ENCODE measurements around the gene ALDH9A1. TPM values are rescaled to one million over a fixed set of nuclear protein-coding genes. Genes with fewer than 3 reads are reported as not detected.
"Not testable (repeated sequence)": the region's sequence is repeated elsewhere in the genome, so short reads cannot be mapped to it uniquely, and the experiment has no call there.

Gene ALDH9A1
- total RNA-seq, 4 donors from 2014 or later, result 66.5 to 176 (median 131) TPM

DNA sequence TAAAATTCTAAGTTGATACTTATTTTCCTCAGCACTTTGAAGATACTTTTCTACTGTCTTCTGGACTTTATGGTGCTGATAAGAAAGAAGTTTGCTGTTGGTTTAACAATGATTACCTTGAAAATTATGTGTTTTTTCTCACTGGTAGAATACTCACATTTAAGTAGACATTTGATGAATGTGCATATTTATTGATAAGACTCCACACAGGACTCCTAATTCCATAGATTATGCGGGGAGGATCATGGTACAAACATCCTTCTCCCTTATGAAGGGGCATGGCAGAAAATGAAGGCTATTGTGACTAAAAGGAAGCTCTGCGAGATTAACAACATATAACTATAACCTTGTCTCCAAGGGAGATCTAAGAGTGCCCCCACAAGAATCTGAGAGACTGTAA lies 28.5 kb upstream of the ALDH9A1 start:
- ATAC-seq (ENCODE audit: low FRiP score) (no peak), DNase-seq (ENCODE audit: low spot score) (no peak)
- TF ChIP-seq, protein P1, sequence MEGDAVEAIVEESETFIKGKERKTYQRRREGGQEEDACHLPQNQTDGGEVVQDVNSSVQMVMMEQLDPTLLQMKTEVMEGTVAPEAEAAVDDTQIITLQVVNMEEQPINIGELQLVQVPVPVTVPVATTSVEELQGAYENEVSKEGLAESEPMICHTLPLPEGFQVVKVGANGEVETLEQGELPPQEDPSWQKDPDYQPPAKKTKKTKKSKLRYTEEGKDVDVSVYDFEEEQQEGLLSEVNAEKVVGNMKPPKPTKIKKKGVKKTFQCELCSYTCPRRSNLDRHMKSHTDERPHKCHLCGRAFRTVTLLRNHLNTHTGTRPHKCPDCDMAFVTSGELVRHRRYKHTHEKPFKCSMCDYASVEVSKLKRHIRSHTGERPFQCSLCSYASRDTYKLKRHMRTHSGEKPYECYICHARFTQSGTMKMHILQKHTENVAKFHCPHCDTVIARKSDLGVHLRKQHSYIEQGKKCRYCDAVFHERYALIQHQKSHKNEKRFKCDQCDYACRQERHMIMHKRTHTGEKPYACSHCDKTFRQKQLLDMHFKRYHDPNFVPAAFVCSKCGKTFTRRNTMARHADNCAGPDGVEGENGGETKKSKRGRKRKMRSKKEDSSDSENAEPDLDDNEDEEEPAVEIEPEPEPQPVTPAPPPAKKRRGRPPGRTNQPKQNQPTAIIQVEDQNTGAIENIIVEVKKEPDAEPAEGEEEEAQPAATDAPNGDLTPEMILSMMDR (IDR thresholded peaks at IDR 0.05), result no peak

GRCh38 chr1:165726169-165726568 lies 27.8 kb upstream of the ALDH9A1 start:
- ATAC-seq (ENCODE audit: low FRiP score), result no peak
- TF ChIP-seq, protein P1 (IDR thresholded peaks at IDR 0.05), result no peak

DNA sequence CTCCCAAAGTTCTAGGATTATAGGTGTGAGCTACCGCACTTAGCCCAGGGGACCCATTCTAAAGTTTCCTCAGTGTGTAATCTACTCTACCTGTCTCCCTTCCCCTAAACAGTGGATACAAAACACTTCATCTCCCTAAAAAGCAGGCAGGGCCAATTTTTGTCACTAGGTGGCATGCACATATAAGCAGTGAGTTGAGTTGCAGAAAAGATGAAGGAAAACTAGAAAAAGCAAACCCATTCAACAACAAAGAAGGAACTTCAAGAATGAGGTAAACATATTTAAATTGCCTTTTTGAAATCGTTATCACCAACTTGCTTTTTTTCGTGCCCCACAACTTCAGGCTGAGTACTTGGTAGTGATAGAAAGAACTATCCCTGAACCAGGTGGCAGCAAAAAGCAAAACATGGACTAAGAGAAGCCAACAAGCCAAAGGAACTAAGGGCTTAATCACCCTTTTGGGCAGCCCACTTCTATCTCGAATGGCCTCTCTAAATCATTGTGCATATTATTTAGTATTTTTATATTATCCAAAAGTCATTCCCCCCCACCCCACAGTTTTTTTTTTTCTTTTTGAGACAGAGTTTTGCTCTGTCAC lies 19.7 kb upstream of the ALDH9A1 start:
- ATAC-seq (ENCODE audit: low FRiP score), result no peak
- TF ChIP-seq, protein P1 (IDR thresholded peaks at IDR 0.05), result no peak
- DNase-seq (ENCODE audit: low spot score), result no peak

More at GRCh38 chr1:165726169-165726568, 27.8 kb upstream of the ALDH9A1 start:
- DNase-seq (ENCODE audit: low spot score), result no peak

DNA sequence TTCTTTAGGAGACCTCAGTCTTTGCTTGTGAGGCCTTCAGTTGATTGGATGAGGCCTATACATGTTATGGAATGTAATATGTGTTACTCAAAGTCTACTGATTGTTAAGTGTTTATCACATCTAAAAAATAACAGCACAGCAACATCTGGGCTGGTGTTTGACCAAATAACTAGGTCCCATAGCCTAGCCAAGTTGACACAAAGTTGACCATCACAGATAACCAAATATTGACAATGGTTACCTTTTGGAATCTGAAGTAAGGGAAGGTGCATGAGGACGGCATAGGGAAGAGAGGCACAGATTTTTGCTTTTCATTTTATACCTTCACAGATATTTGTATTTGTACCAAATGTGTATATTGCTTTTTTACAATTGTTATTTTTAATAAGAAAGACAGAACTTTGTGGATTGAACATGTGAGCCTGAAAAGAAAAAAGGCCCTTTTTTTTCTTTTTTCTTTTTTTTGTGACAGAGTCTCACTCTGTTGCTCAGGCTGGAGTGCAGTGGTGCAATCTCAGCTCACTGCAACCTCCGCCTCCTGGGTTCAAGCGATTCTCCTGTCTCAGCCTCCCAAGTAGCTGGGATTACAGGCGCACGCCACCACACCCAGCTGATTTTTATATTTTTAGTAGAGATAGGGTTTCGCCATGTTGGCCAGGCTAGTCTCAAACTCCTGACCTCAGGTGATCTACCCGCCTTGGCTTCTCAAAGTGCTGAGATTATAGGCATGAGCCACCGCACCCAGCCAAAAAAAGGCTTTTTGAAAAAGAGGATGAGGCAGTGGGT lies 18.1 kb upstream of the ALDH9A1 start:
- not testable (repeated sequence) for ATAC-seq (ENCODE audit: low FRiP score); DNase-seq (ENCODE audit: low spot score)

DNA sequence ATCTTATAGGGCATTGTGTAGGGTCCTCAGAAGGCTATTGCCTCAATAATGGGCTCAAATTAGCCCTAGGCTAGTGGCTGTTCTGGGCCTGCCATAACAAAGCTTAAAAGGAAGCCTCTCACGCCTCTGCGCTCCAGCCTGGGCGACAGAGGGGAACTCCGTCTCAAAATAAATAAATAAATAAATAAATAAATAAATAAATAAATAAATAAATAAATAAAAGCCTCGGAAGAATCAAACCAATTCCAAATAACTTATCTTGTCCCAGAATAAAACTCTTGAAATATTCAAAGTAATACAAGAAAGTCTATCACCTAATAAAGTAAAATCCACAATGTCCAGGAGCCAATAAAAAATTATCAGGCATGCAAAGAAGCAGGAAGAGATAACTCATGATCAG lies 14.4 kb upstream of the ALDH9A1 start:
- TF ChIP-seq, protein P1 (IDR thresholded peaks at IDR 0.05), result no peak
- DNase-seq (ENCODE audit: low spot score) (no peak), ATAC-seq (ENCODE audit: low FRiP score) (no peak)

- ATAC-seq (ENCODE audit: low FRiP score) (no peak), DNase-seq (ENCODE audit: low spot score) (no peak)
- TF ChIP-seq, protein P1 (IDR thresholded peaks at IDR 0.05), result no peak
These were observed 9.8 kb upstream of the ALDH9A1 start for GRCh38 chr1:165707984-165708706.

DNA sequence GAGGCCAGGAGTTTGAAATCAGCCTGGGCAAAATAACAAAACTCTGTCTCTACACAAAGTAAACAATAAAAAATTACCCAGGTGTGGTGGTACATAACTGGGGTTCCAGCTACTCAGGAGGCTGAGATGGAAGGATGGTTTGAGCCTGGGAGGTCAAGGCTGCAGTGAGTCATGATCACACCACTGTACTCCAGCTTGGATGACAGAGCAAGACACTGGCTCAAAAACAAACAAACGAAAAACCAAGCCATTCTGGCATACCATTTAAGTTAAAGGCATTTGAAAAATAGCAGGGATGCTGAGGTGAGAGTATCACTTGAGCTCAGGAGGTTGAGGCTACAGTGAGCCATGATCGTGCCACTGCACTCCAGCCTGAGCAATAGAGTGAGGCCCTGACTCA lies 5.3 kb upstream of the ALDH9A1 start:
- TF ChIP-seq, protein P1 (IDR thresholded peaks at IDR 0.05), result no peak
- no peak for DNase-seq (ENCODE audit: low spot score)
- no peak for ATAC-seq (ENCODE audit: low FRiP score)

- not testable (repeated sequence) for ATAC-seq (ENCODE audit: low FRiP score); DNase-seq (ENCODE audit: low spot score)
These were observed 3.6 kb upstream of the ALDH9A1 start for GRCh38 chr1:165701922-165702321.

All from omental fat pad (tissue), 4 donors.